Spleen (tissue), 11 donors: ENCODE results near the gene MYLK. TPM values are rescaled to one million over a fixed set of nuclear protein-coding genes. Genes with fewer than 3 reads are reported as not detected.

ENCODE experiments used
- DNase-seq: peaks from one replicate; pipeline ENCODE4 v3.0.0-alpha.2; 2020
- H3K27ac ChIP-seq, 8 donors: fragments of 200-600 bp; sonication (generic) in 7 of 8; 1 replicate in 4 of 8; 2 replicates in 4 of 8; pipeline versions ENCODE4 v1.5.0 to v1.8.0; 2016 to 2021; ENCODE audit warnings: inconsistent platforms in 4 of 8, mild to moderate bottlenecking in 4 of 8, moderate library complexity in 1 of 8
- H3K27me3 ChIP-seq, 7 donors: fragments of 200-600 bp; sonication (generic) in 6 of 7; replicated peaks in 1 of 7; 1 replicate in 4 of 7; 2 replicates in 3 of 7; pipeline versions ENCODE4 v1.5.0 to v1.8.0; 2016 to 2021; ENCODE audit warnings: inconsistent platforms in 3 of 7, mild to moderate bottlenecking in 1 of 7
- H3K36me3 ChIP-seq, 6 donors: fragments of 200-600 bp; sonication (generic) in 5 of 6; 1 replicate in 4 of 6; 2 replicates in 2 of 6; pipeline versions ENCODE4 v1.5.0 to v1.8.0; 2016 to 2021; ENCODE audit warnings: inconsistent platforms in 2 of 6
- H3K4me1 ChIP-seq, 6 donors: fragments of 200-600 bp; sonication (generic) in 5 of 6; 1 replicate in 3 of 6; 2 replicates in 3 of 6; pipeline versions ENCODE4 v1.5.0 to v1.8.0; 2016 to 2021; ENCODE audit warnings: inconsistent platforms in 3 of 6
- H3K4me3 ChIP-seq, 8 donors: fragments of 200-600 bp; sonication (generic) in 7 of 8; 1 replicate in 4 of 8; 2 replicates in 4 of 8; pipeline versions ENCODE4 v1.5.0 to v1.8.0; 2016 to 2021; ENCODE audit warnings: inconsistent platforms in 4 of 8, mild to moderate bottlenecking in 4 of 8, moderate library complexity in 2 of 8
- H3K9me3 ChIP-seq, 8 donors: fragments of 200-600 bp; sonication (generic) in 7 of 8; 1 replicate in 4 of 8; 2 replicates in 4 of 8; pipeline versions ENCODE4 v1.5.0 to v1.8.0; 2016 to 2021; ENCODE audit warnings: inconsistent platforms in 4 of 8
- CTCF ChIP-seq, 11 experiments: fragments of 200-600 bp in 7 of 11; fragments of 450-650 bp in 4 of 11; sonication (generic) in 4 of 11; IDR thresholded peaks in 8 of 11; conservative IDR thresholded peaks in 3 of 11; 1 replicate in 7 of 11; 2 replicates in 4 of 11; pipeline versions ENCODE4 v1.4.0 to v1.8.0; 2016 to 2021; ENCODE audit warnings: antibody characterized with exemption in 11 of 11, inconsistent platforms in 4 of 11, mild to moderate bottlenecking in 1 of 11
- POLR2A ChIP-seq, 3 donors: fragments of 450-650 bp; IDR thresholded peaks; one replicate each; pipeline ENCODE4 v1.5.1; 2017; ENCODE audit warnings: antibody characterized with exemption in 3 of 3, mild to moderate bottlenecking in 1 of 3
- POLR2AphosphoS5 ChIP-seq, 3 donors: sonication (generic); formaldehyde crosslinking; IDR thresholded peaks; one replicate each; pipeline ENCODE4 v1.5.1; 2017; ENCODE audit warnings: antibody characterized with exemption in 3 of 3
- WGBS, 5 donors: extraction: QIAGEN DNeasy Blood & Tissue Kit in 3 of 5; methylation state at CpG; one replicate each; pipeline versions ENCODE4 v1.1.5 to v1.1.7; 2013 to 2018; 5-methylcytosine and 5-hydroxymethylcytosine counted together
- intact Hi-C: fragments of 100-400 bp; cut with DNase I; formaldehyde crosslinking; loops from one replicate; pipeline ENCODE4 v1.15.0; 2023; ENCODE audit warnings: low total_unique reads
- polyA plus RNA-seq, 3 donors: library from polyadenylated mRNA; stranded (reverse); fragments of 200-250 nt; gene quantifications; one replicate each; pipeline ENCODE4 v1.2.1, GENCODE V29; 2013
- total RNA-seq, 7 donors: library from RNA; depleted of rRNA in 3 of 7; stranded (reverse); fragments of >200 nt in 3 of 7; fragmentation: NEBNext Ultra II Directional in 4 of 7; extraction: Animal tissue kit (Norgen Biotek cat#: 25700) in 4 of 7; gene quantifications; one replicate each; pipeline versions ENCODE4 v1.1.0 to v1.2.1, GENCODE V29; 2016 to 2021
- donor health status: healthy with polysubstance abuse.
- donor health status: DM: no; HTN: no; CAD: no; lungs with moderate emphysema.
- donor health status: DM: no; HTN: no; CAD: no.
- donor health status: Bipolar disorder and iron deficiency.
- donor health status: healthy.
- donor health status: DM: no; HTN: no; CAD: no.
- donor health status: DM: yes; HTN: yes; CAD: no.

MYLK gene
- total and polyA plus RNA-seq, 10 donors, result 11.1 to 343 (median 154) TPM

- Histone ChIP-seq H3K9me3 (no peaks in the 10 kb centered on the region), H3K27me3 (no peaks in the 10 kb centered on the region), H3K36me3 (no peaks in the 10 kb centered on the region), H3K4me3 (no peak overlapping the region), H3K27ac (no peak overlapping the region), H3K4me1 (peaks cover 0 to 5% (median 0%) of the 10 kb centered on the region in 6 donors)
- DNase-seq, result no peak
- WGBS, 5 donors, result 69 to 83% (median 75%) methylated on average over 8 of the region's 8 CpGs
- TF ChIP-seq CTCF (IDR thresholded peaks at IDR 0.05 in 8 of 11, conservative IDR thresholded peaks at IDR 0.05 in 3 of 11), result no peak
- no peak for TF ChIP-seq POLR2AphosphoS5 (IDR thresholded peaks at IDR 0.05)
- no peak for TF ChIP-seq POLR2A (IDR thresholded peaks at IDR 0.05)
- intact Hi-C loops, result no loop called here
Measured at GRCh38 chr3:123768480-123769355, 115.4 kb downstream of the MYLK start.

- Histone ChIP-seq H3K4me1 (peaks cover 0 to 5% (median 0%) of the 10 kb centered on the region in 6 donors), H3K9me3 (no peaks in the 10 kb centered on the region), H3K36me3 (no peaks in the 10 kb centered on the region), H3K4me3 (no peak overlapping the region), H3K27me3 (no peaks in the 10 kb centered on the region), H3K27ac (no peak overlapping the region)
- intact Hi-C loops, result no loop called here
- 69 to 87% (median 84%) methylated on average over 6 of the region's 6 CpGs for WGBS, 5 donors
- no peak for DNase-seq
- TF ChIP-seq POLR2A (IDR thresholded peaks at IDR 0.05) (no peak), CTCF (IDR thresholded peaks at IDR 0.05 in 8 of 11, conservative IDR thresholded peaks at IDR 0.05 in 3 of 11) (no peak), POLR2AphosphoS5 (IDR thresholded peaks at IDR 0.05) (no peak)
Measured at GRCh38 chr3:123767564-123768292, 116.4 kb downstream of the MYLK start.

GRCh38 chr3:123767009-123767372, 117.1 kb downstream of the MYLK start:
- intact Hi-C loops, result no loop called here
- H3K4me3 ChIP-seq, result no peak overlapping the region

More at GRCh38 chr3:123767009-123767372, 117.1 kb downstream of the MYLK start:
- Histone ChIP-seq H3K36me3 (no peaks in the 10 kb centered on the region), H3K9me3 (no peaks in the 10 kb centered on the region), H3K27me3 (no peaks in the 10 kb centered on the region), H3K4me1 (peaks cover 0 to 5% (median 0%) of the 10 kb centered on the region in 6 donors), H3K27ac (no peak overlapping the region)
- DNase-seq, result no peak
- 90 to 94% (median 92%) methylated on average over 7 of the region's 7 CpGs for WGBS, 5 donors
- TF ChIP-seq POLR2AphosphoS5 (IDR thresholded peaks at IDR 0.05) (no peak), CTCF (IDR thresholded peaks at IDR 0.05 in 8 of 11, conservative IDR thresholded peaks at IDR 0.05 in 3 of 11) (no peak), POLR2A (IDR thresholded peaks at IDR 0.05) (no peak)
